ENCODE measurements around the gene CDON.

DNA sequence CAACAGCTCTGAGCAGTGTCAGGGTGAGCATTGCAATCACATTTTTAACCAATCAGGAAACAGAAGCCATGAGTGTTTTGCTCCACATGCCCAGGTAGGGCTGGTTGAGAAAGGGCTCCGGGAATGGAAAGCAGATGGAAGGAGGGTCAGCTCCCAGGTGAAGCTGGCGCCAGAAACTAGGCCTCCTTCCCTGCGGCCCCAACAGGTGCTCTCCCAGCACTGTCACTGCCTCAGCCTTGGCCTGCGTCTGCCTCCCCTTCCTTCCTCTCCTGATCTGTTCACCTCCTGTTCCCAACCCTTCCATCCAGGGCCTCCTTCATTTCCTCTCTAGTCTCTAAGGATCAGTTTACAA lies 121.4 kb downstream of the CDON start:
- TF ChIP-seq ELF1 (IDR thresholded peaks at IDR 0.05): no peak
- TF ChIP-seq, protein P1, sequence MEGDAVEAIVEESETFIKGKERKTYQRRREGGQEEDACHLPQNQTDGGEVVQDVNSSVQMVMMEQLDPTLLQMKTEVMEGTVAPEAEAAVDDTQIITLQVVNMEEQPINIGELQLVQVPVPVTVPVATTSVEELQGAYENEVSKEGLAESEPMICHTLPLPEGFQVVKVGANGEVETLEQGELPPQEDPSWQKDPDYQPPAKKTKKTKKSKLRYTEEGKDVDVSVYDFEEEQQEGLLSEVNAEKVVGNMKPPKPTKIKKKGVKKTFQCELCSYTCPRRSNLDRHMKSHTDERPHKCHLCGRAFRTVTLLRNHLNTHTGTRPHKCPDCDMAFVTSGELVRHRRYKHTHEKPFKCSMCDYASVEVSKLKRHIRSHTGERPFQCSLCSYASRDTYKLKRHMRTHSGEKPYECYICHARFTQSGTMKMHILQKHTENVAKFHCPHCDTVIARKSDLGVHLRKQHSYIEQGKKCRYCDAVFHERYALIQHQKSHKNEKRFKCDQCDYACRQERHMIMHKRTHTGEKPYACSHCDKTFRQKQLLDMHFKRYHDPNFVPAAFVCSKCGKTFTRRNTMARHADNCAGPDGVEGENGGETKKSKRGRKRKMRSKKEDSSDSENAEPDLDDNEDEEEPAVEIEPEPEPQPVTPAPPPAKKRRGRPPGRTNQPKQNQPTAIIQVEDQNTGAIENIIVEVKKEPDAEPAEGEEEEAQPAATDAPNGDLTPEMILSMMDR (IDR thresholded peaks at IDR 0.05): no peak
- TF ChIP-seq YY1 (IDR thresholded peaks at IDR 0.05; ENCODE audit: low read depth): no peak
- TF ChIP-seq RFX5 (IDR thresholded peaks at IDR 0.05; ENCODE audit: low read length): no peak
- no peak for TF ChIP-seq REST (IDR thresholded peaks at IDR 0.05; ENCODE audit: low read depth, low read length)
- no peak for TF ChIP-seq POLR2AphosphoS5 (IDR thresholded peaks at IDR 0.05; ENCODE audit: low read depth, low read length)
- no peak for TF ChIP-seq CHD2 (IDR thresholded peaks at IDR 0.05; ENCODE audit: low read length, partially characterized antibody)
- TF ChIP-seq TEAD4 (IDR thresholded peaks at IDR 0.05; ENCODE audit: borderline replicate concordance, insufficient read depth): no peak
- no peak for TF ChIP-seq JUND (IDR thresholded peaks at IDR 0.05)
- no peak for TF ChIP-seq MXI1 (IDR thresholded peaks at IDR 0.05; ENCODE audit: low read depth, low read length)
- no peak for TF ChIP-seq EP300 (IDR thresholded peaks at IDR 0.05; ENCODE audit: borderline replicate concordance in 1 of 2, low read depth in 1 of 2, low read length in 1 of 2)
- TF ChIP-seq, protein P2, sequence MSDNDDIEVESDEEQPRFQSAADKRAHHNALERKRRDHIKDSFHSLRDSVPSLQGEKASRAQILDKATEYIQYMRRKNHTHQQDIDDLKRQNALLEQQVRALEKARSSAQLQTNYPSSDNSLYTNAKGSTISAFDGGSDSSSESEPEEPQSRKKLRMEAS (IDR thresholded peaks at IDR 0.05; ENCODE audit: low read depth): no peak
